Thoracic aorta (tissue), 2 donors: Measurements from ENCODE around the gene WDR27. TPM values are rescaled to one million over a fixed set of nuclear protein-coding genes. Genes with fewer than 3 reads are reported as not detected.

ENCODE experiments used
- ATAC-seq: fragments of 150-250 bp; one replicate; pipeline ENCODE4 v1.8.0; 2017; ENCODE audit warnings: low read depth; ENCODE audit not compliant: insufficient number of reproducible peaks, low FRiP score
- DNase-seq: peaks from one replicate; pipeline ENCODE4 v3.0.0-alpha.2; 2020; ENCODE audit warnings: low spot score
- H3K27ac ChIP-seq, 2 donors: fragments of 200-600 bp; sonication (generic); 1 replicate in 1 of 2; 2 replicates in 1 of 2; pipeline ENCODE4 v1.5.1; 2016; ENCODE audit warnings: mild to moderate bottlenecking in 2 of 2, moderate library complexity in 2 of 2
- H3K27me3 ChIP-seq: fragments of 200-600 bp; sonication (generic); replicated peaks from 2 replicates; pipeline ENCODE4 v1.6.0; 2016; ENCODE audit warnings: mild to moderate bottlenecking; ENCODE audit not compliant: insufficient read depth
- H3K36me3 ChIP-seq: fragments of 200-600 bp; sonication (generic); one replicate; pipeline ENCODE4 v1.5.1; 2016
- H3K4me1 ChIP-seq, 2 donors: fragments of 200-600 bp; sonication (generic); 1 replicate in 1 of 2; 2 replicates in 1 of 2; pipeline versions ENCODE4 v1.5.1 to v1.6.0; 2016; ENCODE audit warnings: low read depth in 2 of 2, mild to moderate bottlenecking in 1 of 2; ENCODE audit not compliant: control insufficient read depth in 1 of 2
- H3K4me3 ChIP-seq: fragments of 200-600 bp; sonication (generic); 2 replicates; pipeline ENCODE4 v1.5.1; 2016; ENCODE audit warnings: mild to moderate bottlenecking
- H3K9me3 ChIP-seq: fragments of 200-600 bp; sonication (generic); 2 replicates; pipeline ENCODE4 v1.5.1; 2016
- CTCF ChIP-seq: fragments of 200-600 bp; sonication (generic); IDR thresholded peaks from one replicate; pipeline ENCODE4 v1.5.1; 2019; ENCODE audit warnings: antibody characterized with exemption
- total RNA-seq, 2 donors: library from RNA; depleted of rRNA; stranded (reverse); fragments of >200 nt; gene quantifications; one replicate each; pipeline versions ENCODE4 v1.1.0 to v1.2.3, GENCODE V29; 2016

WDR27 gene
- total RNA-seq, 2 donors from 2014 or later: 22.5 to 48.2 TPM

- TF ChIP-seq CTCF: no peak
- H3K36me3 ChIP-seq: peaks cover 9% of the 10 kb centered on the region
These were observed 77.0 kb downstream of the WDR27 start for GRCh38 chr6:169624785-169625184.

GRCh38 chr6:169623975-169624374 lies 77.9 kb downstream of the WDR27 start:
- H3K4me3 ChIP-seq: no peak overlapping the region
- H3K36me3 ChIP-seq: peaks cover 9% of the 10 kb centered on the region
- no peaks in the 10 kb centered on the region for H3K9me3 ChIP-seq
- peaks cover 4 to 6% of the 10 kb centered on the region in 2 donors for H3K4me1 ChIP-seq
- H3K27me3 ChIP-seq: no peaks in the 10 kb centered on the region
- DNase-seq: no peak
- no peak overlapping the region for H3K27ac ChIP-seq
- TF ChIP-seq CTCF: no peak
- no peak for ATAC-seq

More at GRCh38 chr6:169624785-169625184, 77.0 kb downstream of the WDR27 start:
- no peaks in the 10 kb centered on the region for H3K4me1 ChIP-seq
- H3K4me3 ChIP-seq: no peak overlapping the region
- no peak overlapping the region for H3K27ac ChIP-seq
- no peaks in the 10 kb centered on the region for H3K9me3 ChIP-seq
- no peak for ATAC-seq
- no peak for DNase-seq
- no peaks in the 10 kb centered on the region for H3K27me3 ChIP-seq

- TF ChIP-seq CTCF: no peak
- DNase-seq: no peak
- H3K4me1 ChIP-seq: peaks cover 4 to 13% of the 10 kb centered on the region in 2 donors
These were observed 78.5 kb downstream of the WDR27 start for GRCh38 chr6:169623343-169623742.

GRCh38 chr6:169622618-169623017 lies 79.2 kb downstream of the WDR27 start:
- DNase-seq (no peak), ATAC-seq (no peak)
- Histone ChIP-seq H3K36me3 (peaks cover 9% of the 10 kb centered on the region), H3K27me3 (no peaks in the 10 kb centered on the region), H3K4me3 (no peak overlapping the region), H3K27ac (no peak overlapping the region), H3K4me1 (peaks cover 4 to 15% of the 10 kb centered on the region in 2 donors), H3K9me3 (no peaks in the 10 kb centered on the region)
- TF ChIP-seq CTCF: no peak

More at GRCh38 chr6:169623343-169623742, 78.5 kb downstream of the WDR27 start:
- Histone ChIP-seq H3K9me3 (no peaks in the 10 kb centered on the region), H3K36me3 (peaks cover 9% of the 10 kb centered on the region), H3K4me3 (no peak overlapping the region), H3K27me3 (no peaks in the 10 kb centered on the region), H3K27ac (no peak overlapping the region)
- no peak for ATAC-seq

- Histone ChIP-seq H3K4me1 (peaks cover 4 to 15% of the 10 kb centered on the region in 2 donors), H3K4me3 (no peak overlapping the region), H3K27me3 (no peaks in the 10 kb centered on the region), H3K27ac (no peak overlapping the region), H3K9me3 (no peaks in the 10 kb centered on the region), H3K36me3 (peaks cover 2% of the 10 kb centered on the region)
- no peak for TF ChIP-seq CTCF
- DNase-seq (no peak), ATAC-seq (no peak)
These were observed 80.5 kb downstream of the WDR27 start for GRCh38 chr6:169621311-169621710.
